Heart left ventricle (tissue), 16 donors: ENCODE results near the gene FUT8. TPM values are rescaled to one million over a fixed set of nuclear protein-coding genes. Genes with fewer than 3 reads are reported as not detected.

Source experiments
- ATAC-seq, 4 donors: fragments of 200-7000 bp; cut with Tn5 transposase; one replicate each; pipeline ENCODE4 v1.9.1; 2020 to 2022; ENCODE audit warnings: moderate library complexity in 4 of 4, mild to moderate bottlenecking in 3 of 4, moderate number of reproducible peaks in 1 of 4
- DNase-seq, 5 donors: peaks; one replicate each; pipeline ENCODE4 v3.0.0-alpha.2; 2020
- H3K27ac ChIP-seq, 12 donors: fragments of 200-600 bp; sonication (generic) in 4 of 12; one replicate each; pipeline versions ENCODE4 v1.5.0 to v1.8.0; 2016 to 2022; ENCODE audit warnings: mild to moderate bottlenecking in 2 of 12
- H3K27me3 ChIP-seq, 9 donors: fragments of 200-600 bp; sonication (generic) in 2 of 9; one replicate each; pipeline versions ENCODE4 v1.5.1 to v1.8.0; 2016 to 2022; ENCODE audit warnings: mild to moderate bottlenecking in 3 of 9
- H3K36me3 ChIP-seq, 9 donors: fragments of 200-600 bp; sonication (generic) in 2 of 9; one replicate each; pipeline versions ENCODE4 v1.5.0 to v1.8.0; 2018 to 2022; ENCODE audit warnings: mild to moderate bottlenecking in 2 of 9
- H3K4me1 ChIP-seq, 12 donors: fragments of 200-600 bp; sonication (generic) in 4 of 12; one replicate each; pipeline versions ENCODE4 v1.5.0 to v1.8.0; 2016 to 2022; ENCODE audit warnings: mild to moderate bottlenecking in 3 of 12
- H3K4me3 ChIP-seq, 12 donors: fragments of 200-600 bp; sonication (generic) in 4 of 12; one replicate each; pipeline versions ENCODE4 v1.5.0 to v1.8.0; 2017 to 2022; ENCODE audit warnings: mild to moderate bottlenecking in 9 of 12, moderate library complexity in 4 of 12
- H3K9me3 ChIP-seq, 12 donors: fragments of 200-600 bp; sonication (generic) in 4 of 12; one replicate each; pipeline versions ENCODE4 v1.5.0 to v1.8.0; 2016 to 2022; ENCODE audit warnings: mild to moderate bottlenecking in 1 of 12
- CTCF ChIP-seq, 12 donors: fragments of 200-600 bp; sonication (generic) in 4 of 12; IDR thresholded peaks; one replicate each; pipeline versions ENCODE4 v1.5.0 to v1.8.0; 2018 to 2022; ENCODE audit warnings: antibody characterized with exemption in 12 of 12, mild to moderate bottlenecking in 5 of 12
- POLR2A ChIP-seq, 2 donors: fragments of 450-650 bp; IDR thresholded peaks; one replicate each; pipeline ENCODE4 v1.6.1; 2017; ENCODE audit warnings: antibody characterized with exemption in 2 of 2, mild to moderate bottlenecking in 2 of 2, moderate library complexity in 2 of 2
- WGBS, 4 donors: extraction: QIAGEN DNeasy Blood & Tissue Kit in 2 of 4; methylation state at CpG; one replicate each; pipeline versions ENCODE4 v1.1.5 to v1.1.7; 2013 to 2018; 5-methylcytosine and 5-hydroxymethylcytosine counted together
- intact Hi-C, 10 donors: fragments of 100-400 bp; cut with DNase I; formaldehyde crosslinking; loops; one replicate each; pipeline versions ENCODE4 v1.11.1 to v1.14.2; 2022
- polyA plus RNA-seq, 2 donors: library from polyadenylated mRNA; stranded (reverse); fragments of 200-250 nt; gene quantifications; one replicate each; pipeline ENCODE4 v1.2.3, GENCODE V29; 2013
- total RNA-seq, 9 donors: library from RNA; depleted of rRNA in 2 of 9; stranded (reverse); fragments of >200 nt in 2 of 9; fragmentation: NEBNext Ultra II Directional in 3 of 9; extraction: Animal tissue kit (Norgen Biotek cat#: 25700) in 3 of 9; gene quantifications; one replicate each; pipeline versions ENCODE4 v1.1.0 to v1.2.4, GENCODE V29; 2016 to 2023
- donor health status: ischemic (EF 13 %, LVEDD 7.1; RV severe dilation, severe dysfunction).
- donor health status: healthy with polysubstance abuse.
- donor health status: DM: no; HTN: yes; CAD: no.
- donor health status: DM: no; HTN: no; CAD: no.
- donor health status: ischemic (EF 25% LVEDD 6.9; RV normal size, moderate dysfunction).
- donor health status: ischemic (EF 25% LVEDD 5.7; RV mildly dilated, moderate dysfunction).
- donor health status: healthy.
- donor health status: DM: yes; HTN: yes; CAD: no.
- donor health status: ischemic (EF 35%, LVEDD 5.7; RV mildly dilated, moderate dysfunction).
- donor health status: nonischemic (EF 11% LVEDD 7.7; RV severe dilation, severe dysfunction).
- donor health status: DM: yes; HTN: yes; CAD: no.
- donor health status: PGD.
- donor health status: ischemic (EF 29% LVEDD 5.4; RV normal size, mild dysfunction).
- donor health status: nonischemic (EF 23%, LVEDD 6.1; RV moderate dilation, normal function).

The FUT8 gene
- total and polyA plus RNA-seq, 11 donors, result 2.8 to 17.3 (median 11.2) TPM

GRCh38 chr14:65433157-65433556, 20.6 kb downstream of the FUT8 start:
- WGBS, 4 donors, result 93 to 99% (median 97%) methylated on average over 2 of the region's 2 CpGs

GRCh38 chr14:65433646-65434045, 21.1 kb downstream of the FUT8 start:
- Histone ChIP-seq H3K36me3 (peaks cover 0 to 4% (median 0%) of the 10 kb centered on the region in 9 donors), H3K9me3 (peaks cover 0 to 12% (median 0%) of the 10 kb centered on the region in 12 donors), H3K27ac (no peak overlapping the region), H3K4me1 (peaks cover 0 to 23% (median 7%) of the 10 kb centered on the region in 12 donors), H3K4me3 (no peak overlapping the region), H3K27me3 (no peaks in the 10 kb centered on the region)
- 85 to 98% (median 91%) methylated on average over 2 of the region's 2 CpGs for WGBS, 4 donors
- TF ChIP-seq CTCF (IDR thresholded peaks at IDR 0.05), result no peak
- TF ChIP-seq POLR2A (IDR thresholded peaks at IDR 0.05), result no peak
- no peak for ATAC-seq
- intact Hi-C loops, result no loop called here
- no peak for DNase-seq

More at GRCh38 chr14:65433157-65433556, 20.6 kb downstream of the FUT8 start:
- no peak for TF ChIP-seq POLR2A (IDR thresholded peaks at IDR 0.05)
- no peak for TF ChIP-seq CTCF (IDR thresholded peaks at IDR 0.05)
- intact Hi-C loops, result no loop called here
- Histone ChIP-seq H3K9me3 (peaks cover 0 to 12% (median 0%) of the 10 kb centered on the region in 12 donors), H3K27me3 (no peaks in the 10 kb centered on the region), H3K4me3 (no peak overlapping the region), H3K4me1 (peaks cover 0 to 23% (median 7%) of the 10 kb centered on the region in 12 donors), H3K36me3 (peaks cover 0 to 4% (median 0%) of the 10 kb centered on the region in 9 donors), H3K27ac (no peak overlapping the region)
- DNase-seq (no peak), ATAC-seq (no peak)

- Histone ChIP-seq H3K36me3 (peaks cover 0 to 4% (median 0%) of the 10 kb centered on the region in 9 donors), H3K27me3 (no peaks in the 10 kb centered on the region), H3K9me3 (peaks cover 0 to 12% (median 0%) of the 10 kb centered on the region in 12 donors), H3K4me3 (no peak overlapping the region), H3K27ac (no peak overlapping the region), H3K4me1 (peaks cover 0 to 23% (median 7%) of the 10 kb centered on the region in 12 donors)
- 31 to 49% (median 32%) methylated on average over 3 of the region's 3 CpGs for WGBS, 4 donors
- intact Hi-C loops, result no loop called here
- TF ChIP-seq POLR2A (IDR thresholded peaks at IDR 0.05), result no peak
- TF ChIP-seq CTCF (IDR thresholded peaks at IDR 0.05), result no peak
- ATAC-seq (no peak), DNase-seq (no peak)
Observed at GRCh38 chr14:65434216-65434850, 21.8 kb downstream of the FUT8 start.

GRCh38 chr14:65438266-65438933, 25.9 kb downstream of the FUT8 start:
- 68 to 94% (median 90%) methylated on average over 1 of the region's 1 CpG for WGBS, 4 donors
- intact Hi-C loops, result loop anchor here in 1 of 10 donors (5.0 kb wide), 1 partner anchor 34 kb away; no protein-coding TSS in a partner anchor
- no peak for TF ChIP-seq CTCF (IDR thresholded peaks at IDR 0.05)
- no peak for TF ChIP-seq POLR2A (IDR thresholded peaks at IDR 0.05)
- no peaks in the 10 kb centered on the region for H3K27me3 ChIP-seq
- ATAC-seq (no peak), DNase-seq (no peak)
- H3K4me1 ChIP-seq, result peaks cover 0 to 13% (median 0%) of the 10 kb centered on the region in 12 donors
- peaks cover 0 to 4% (median 0%) of the 10 kb centered on the region in 9 donors for H3K36me3 ChIP-seq
- H3K27ac ChIP-seq, result no peak overlapping the region
- H3K9me3 ChIP-seq, result peaks cover 0 to 12% (median 0%) of the 10 kb centered on the region in 12 donors
- no peak overlapping the region for H3K4me3 ChIP-seq
